HUES48 (cell line): Measurements from ENCODE around the gene METTL6.
"Not testable (repeated sequence)": the region's sequence is repeated elsewhere in the genome, so short reads cannot be mapped to it uniquely, and the experiment has no call there.

Source experiments
- H3K27ac ChIP-seq: one replicate; pipeline ENCODE4 v1.7.0; 2013; ENCODE audit warnings: low read depth, low read length, inconsistent platforms
- H3K27me3 ChIP-seq: 2 replicates; pipeline ENCODE4 v1.6.1; 2013; ENCODE audit warnings: mild to moderate bottlenecking, low read length; ENCODE audit not compliant: control insufficient read depth, insufficient read depth
- H3K36me3 ChIP-seq: 2 replicates; pipeline ENCODE4 v1.6.1; 2013; ENCODE audit warnings: low read length; ENCODE audit not compliant: control insufficient read depth, insufficient read depth
- H3K4me1 ChIP-seq: 2 replicates; pipeline ENCODE4 v1.6.1; 2013; ENCODE audit warnings: mild to moderate bottlenecking, low read length; ENCODE audit not compliant: control insufficient read depth, insufficient read depth
- H3K4me3 ChIP-seq: 2 replicates; pipeline ENCODE4 v1.5.1; 2013; ENCODE audit warnings: mild to moderate bottlenecking, low read depth, low read length
- H3K9ac ChIP-seq: 2 replicates; pipeline ENCODE4 v1.6.1; 2013; ENCODE audit warnings: mild to moderate bottlenecking, low read depth, low read length, moderate library complexity
- H3K9me3 ChIP-seq: 2 replicates; pipeline ENCODE4 v1.6.1; 2013; ENCODE audit warnings: low read length; ENCODE audit not compliant: control insufficient read depth, insufficient read depth

METTL6 gene

GRCh38 chr3:15458212-15458780 lies 31.0 kb upstream of the METTL6 start:
- no peaks in the 10 kb centered on the region for H3K4me1 ChIP-seq
- H3K27ac ChIP-seq, result no peak overlapping the region
- H3K27me3 ChIP-seq, result no peaks in the 10 kb centered on the region
- no peak overlapping the region for H3K4me3 ChIP-seq
- no peaks in the 10 kb centered on the region for H3K36me3 ChIP-seq
- no peak overlapping the region for H3K9ac ChIP-seq
- H3K9me3 ChIP-seq, result no peaks in the 10 kb centered on the region

- H3K9ac ChIP-seq, H3K4me3 ChIP-seq, H3K9me3 ChIP-seq, H3K36me3 ChIP-seq, H3K27ac ChIP-seq, H3K4me1 ChIP-seq, H3K27me3 ChIP-seq: not testable (repeated sequence)
Observed at GRCh38 chr3:15456915-15457314, 29.6 kb upstream of the METTL6 start.

GRCh38 chr3:15456321-15456720 lies 29.0 kb upstream of the METTL6 start:
- H3K9ac ChIP-seq, result no peak overlapping the region
- no peaks in the 10 kb centered on the region for H3K4me1 ChIP-seq
- H3K36me3 ChIP-seq, result no peaks in the 10 kb centered on the region
- H3K9me3 ChIP-seq, result no peaks in the 10 kb centered on the region
- no peaks in the 10 kb centered on the region for H3K27me3 ChIP-seq
- H3K4me3 ChIP-seq, result no peak overlapping the region
- no peak overlapping the region for H3K27ac ChIP-seq

- Histone ChIP-seq H3K4me3 (no peak overlapping the region), H3K27me3 (no peaks in the 10 kb centered on the region), H3K27ac (no peak overlapping the region), H3K9ac (no peak overlapping the region), H3K36me3 (no peaks in the 10 kb centered on the region), H3K4me1 (no peaks in the 10 kb centered on the region), H3K9me3 (no peaks in the 10 kb centered on the region)
Observed at GRCh38 chr3:15455756-15456155, 28.4 kb upstream of the METTL6 start.

- no peak overlapping the region for H3K4me3 ChIP-seq
- H3K4me1 ChIP-seq, result no peaks in the 10 kb centered on the region
Observed at GRCh38 chr3:15454965-15455364, 27.6 kb upstream of the METTL6 start.

GRCh38 chr3:15453991-15454625 lies 26.8 kb upstream of the METTL6 start:
- Histone ChIP-seq H3K9ac (no peak overlapping the region), H3K9me3 (no peaks in the 10 kb centered on the region), H3K27ac (no peak overlapping the region), H3K4me1 (no peaks in the 10 kb centered on the region), H3K36me3 (no peaks in the 10 kb centered on the region), H3K27me3 (no peaks in the 10 kb centered on the region), H3K4me3 (no peak overlapping the region)

More at GRCh38 chr3:15454965-15455364, 27.6 kb upstream of the METTL6 start:
- no peak overlapping the region for H3K27ac ChIP-seq
- H3K9ac ChIP-seq, result no peak overlapping the region
- H3K9me3 ChIP-seq, result no peaks in the 10 kb centered on the region
- no peaks in the 10 kb centered on the region for H3K36me3 ChIP-seq
- H3K27me3 ChIP-seq, result no peaks in the 10 kb centered on the region

- Histone ChIP-seq H3K36me3 (no peaks in the 10 kb centered on the region), H3K4me1 (no peaks in the 10 kb centered on the region), H3K27me3 (no peaks in the 10 kb centered on the region), H3K9ac (no peak overlapping the region), H3K9me3 (no peaks in the 10 kb centered on the region), H3K4me3 (no peak overlapping the region), H3K27ac (no peak overlapping the region)
Observed at GRCh38 chr3:15453501-15453900, 26.2 kb upstream of the METTL6 start.

GRCh38 chr3:15452961-15453360 lies 25.6 kb upstream of the METTL6 start:
- H3K27ac ChIP-seq, result no peak overlapping the region
- H3K9ac ChIP-seq, result no peak overlapping the region
- no peaks in the 10 kb centered on the region for H3K36me3 ChIP-seq
- no peaks in the 10 kb centered on the region for H3K27me3 ChIP-seq
- H3K9me3 ChIP-seq, result no peaks in the 10 kb centered on the region
- no peak overlapping the region for H3K4me3 ChIP-seq
- no peaks in the 10 kb centered on the region for H3K4me1 ChIP-seq

- no peak overlapping the region for H3K9ac ChIP-seq
- H3K27ac ChIP-seq, result no peak overlapping the region
- H3K4me3 ChIP-seq, result no peak overlapping the region
- H3K9me3 ChIP-seq, result no peaks in the 10 kb centered on the region
- no peaks in the 10 kb centered on the region for H3K4me1 ChIP-seq
- H3K27me3 ChIP-seq, result no peaks in the 10 kb centered on the region
- H3K36me3 ChIP-seq, result no peaks in the 10 kb centered on the region
Observed at GRCh38 chr3:15452156-15452555, 24.8 kb upstream of the METTL6 start.

GRCh38 chr3:15451216-15452113 lies 24.1 kb upstream of the METTL6 start:
- Histone ChIP-seq H3K27me3 (no peaks in the 10 kb centered on the region), H3K27ac (no peak overlapping the region), H3K4me1 (no peaks in the 10 kb centered on the region), H3K9me3 (no peaks in the 10 kb centered on the region), H3K36me3 (no peaks in the 10 kb centered on the region), H3K4me3 (no peak overlapping the region), H3K9ac (no peak overlapping the region)
